Measurements from ENCODE around the gene TPBGL.
A peak's percentile ranks its signal among the peaks of the same experiment; 100 is the strongest.

Gene TPBGL

GRCh38 chr11:75276186-75276585 is 35.6 kb downstream of the TPBGL start:
- no peak for DNase-seq (ENCODE audit: low read depth)
- H3K4me3 ChIP-seq (ENCODE audit: low read depth, low read length) = no peak overlapping the region
- TF ChIP-seq CTCF (IDR thresholded peaks at IDR 0.05; ENCODE audit: low read depth, low read length, missing control alignments) = no peak

GRCh38 chr11:75276686-75277085 is 36.1 kb downstream of the TPBGL start:
- no peak for DNase-seq (ENCODE audit: low read depth)
- no peak overlapping the region for H3K4me3 ChIP-seq (ENCODE audit: low read depth, low read length)
- no peak for TF ChIP-seq CTCF (IDR thresholded peaks at IDR 0.05; ENCODE audit: low read depth, low read length, missing control alignments)

DNA sequence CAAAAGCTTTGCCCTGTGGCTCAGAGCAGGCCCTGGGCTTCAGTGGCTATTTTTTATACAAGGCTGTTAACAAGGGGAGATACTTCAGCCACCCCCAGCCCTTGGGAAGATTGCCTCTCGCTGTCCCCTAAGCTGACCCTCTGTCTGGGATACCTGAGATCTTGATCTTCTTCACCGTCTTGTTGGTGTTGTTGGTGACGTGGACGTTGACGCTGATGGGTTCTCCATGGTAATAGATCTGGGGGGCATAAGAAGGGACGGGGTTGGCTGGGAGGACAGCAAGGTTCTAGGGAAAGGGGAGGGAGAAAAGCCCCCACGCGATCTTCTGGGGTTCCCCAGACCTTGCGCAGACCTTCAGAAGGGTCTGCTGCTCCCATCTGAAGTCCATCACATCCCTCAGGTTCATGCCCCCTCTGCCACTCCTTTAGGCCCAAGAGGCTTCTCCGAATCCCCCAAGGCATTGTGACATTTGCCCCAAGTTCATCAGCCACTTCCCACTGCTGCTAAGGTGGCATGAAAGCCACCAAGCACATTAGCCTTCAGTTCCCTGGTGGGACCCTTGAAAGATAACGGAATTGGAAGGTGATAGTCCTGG is 36.7 kb downstream of the TPBGL start:
- no peak for TF ChIP-seq CTCF (IDR thresholded peaks at IDR 0.05; ENCODE audit: low read depth, low read length, missing control alignments)
- DNase-seq (ENCODE audit: low read depth) = no peak
- no peak overlapping the region for H3K4me3 ChIP-seq (ENCODE audit: low read depth, low read length)

DNA sequence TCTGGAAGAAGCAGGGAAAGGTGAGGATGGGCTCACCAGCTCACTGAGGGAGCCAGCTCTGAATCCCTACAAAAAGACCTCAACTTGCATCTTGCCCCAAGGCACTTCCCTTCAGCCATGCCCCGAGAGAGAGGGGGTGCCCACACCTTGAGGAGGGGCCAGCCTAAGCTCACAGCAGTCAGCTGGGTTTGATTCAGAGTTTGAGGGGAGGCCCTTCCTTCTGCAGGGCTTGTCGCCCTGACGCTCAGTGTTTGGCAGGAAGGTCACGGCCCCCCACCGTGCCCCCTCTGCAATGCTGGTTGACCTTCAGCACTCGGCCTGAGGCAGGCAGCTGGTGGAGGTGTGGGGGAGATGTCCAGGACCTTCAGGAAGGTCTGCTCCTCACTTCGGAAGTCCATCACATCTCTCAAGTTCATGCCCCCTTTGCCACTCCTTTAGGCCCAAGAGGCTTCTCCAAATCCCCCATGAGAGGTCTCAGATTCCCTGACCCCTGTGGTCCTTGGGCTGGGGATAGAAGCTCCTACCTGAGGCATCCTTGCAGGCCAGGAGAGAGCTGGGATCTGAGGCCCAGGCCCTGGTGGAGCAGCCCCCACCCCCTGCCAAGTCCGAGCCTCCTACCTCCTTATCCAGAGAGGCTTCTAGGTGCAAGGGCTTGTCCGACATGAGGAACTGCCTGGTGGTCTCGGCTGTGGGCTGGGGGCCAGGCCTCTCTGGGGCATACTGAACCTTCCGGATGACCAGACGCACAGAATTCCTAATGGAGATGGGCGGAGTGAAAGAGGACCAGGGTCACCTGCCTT is 37.6 kb downstream of the TPBGL start:
- no peak for TF ChIP-seq CTCF (IDR thresholded peaks at IDR 0.05; ENCODE audit: low read depth, low read length, missing control alignments)
- no peak for DNase-seq (ENCODE audit: low read depth)
- no peak overlapping the region for H3K4me3 ChIP-seq (ENCODE audit: low read depth, low read length)

- no peak for DNase-seq (ENCODE audit: low read depth)
- H3K4me3 ChIP-seq (ENCODE audit: low read depth, low read length) = no peak overlapping the region
- TF ChIP-seq CTCF (IDR thresholded peaks at IDR 0.05; ENCODE audit: low read depth, low read length, missing control alignments) = no peak
Observed at GRCh38 chr11:75279273-75279672, 38.7 kb downstream of the TPBGL start.

GRCh38 chr11:75280227-75280701 is 39.7 kb downstream of the TPBGL start:
- peak; percentile 98 for TF ChIP-seq CTCF (IDR thresholded peaks at IDR 0.05; ENCODE audit: low read depth, low read length, missing control alignments)

More at GRCh38 chr11:75280227-75280701, 39.7 kb downstream of the TPBGL start:
- peak; percentile 19 for DNase-seq (ENCODE audit: low read depth)
- H3K4me3 ChIP-seq (ENCODE audit: low read depth, low read length) = no peak overlapping the region

Data from GM12864 (cell line).